H1 (cell line): Measurements from ENCODE around the gene INPP5A. TPM values are rescaled to one million over a fixed set of nuclear protein-coding genes. Genes with fewer than 3 reads are reported as not detected.

Experiments used
- CTCF ChIA-PET: fragments of 300-600 bp; sonication (Branson Sonifier 250); formaldehyde crosslinking; loops from one replicate; lab custom pipeline; 2021; ENCODE audit not compliant: partially characterized antibody; lab: Charles Lee
- POLR2A ChIA-PET: fragments of 300-600 bp; sonication (Branson Sonifier 250); formaldehyde crosslinking; loops from one replicate; lab custom pipeline; 2021; ENCODE audit warnings: inconsistent platforms; ENCODE audit not compliant: partially characterized antibody; lab: Charles Lee
- DNase-seq, 2 experiments: peaks; one replicate each; pipeline versions ENCODE4 v3.0.0 to v3.0.0-alpha.2; 2010 to 2022; ENCODE audit warnings: low spot score in 2 of 2, low read depth in 1 of 2, mixed read lengths in 1 of 2
- FAIRE-seq: peaks from 2 replicates; lab custom pipeline; 2011; peaks lifted over from hg19 to GRCh38; lab: Jason Lieb, UNC
- H2AFZ ChIP-seq: 2 replicates; pipeline ENCODE4 v1.8.1; 2012; ENCODE audit warnings: low read length, inconsistent platforms
- H2AK5ac ChIP-seq: 2 replicates; pipeline ENCODE4 v1.6.1; 2013; ENCODE audit warnings: low read depth, low read length
- H2BK120ac ChIP-seq: replicated peaks from 2 replicates; pipeline ENCODE3; 2013; ENCODE audit warnings: low read depth, low read length, inconsistent platforms
- H2BK12ac ChIP-seq: 2 replicates; pipeline ENCODE4 v1.6.1; 2013; ENCODE audit warnings: low read depth, low read length
- H2BK15ac ChIP-seq: 2 replicates; pipeline ENCODE4 v1.6.1; 2013; ENCODE audit warnings: low read length
- H2BK20ac ChIP-seq: 2 replicates; pipeline ENCODE4 v1.6.1; 2013; ENCODE audit warnings: low read length
- H2BK5ac ChIP-seq: 2 replicates; pipeline ENCODE4 v1.6.1; 2013; ENCODE audit warnings: low read depth, low read length
- H3K14ac ChIP-seq: 2 replicates; pipeline ENCODE4 v1.6.1; 2013; ENCODE audit warnings: inconsistent platforms; ENCODE audit not compliant: insufficient read length
- H3K18ac ChIP-seq: 2 replicates; pipeline ENCODE4 v1.6.1; 2013; ENCODE audit warnings: low read length; ENCODE audit errors: extremely low read depth
- H3K23ac ChIP-seq: 2 replicates; pipeline ENCODE4 v1.6.1; 2013; ENCODE audit warnings: inconsistent platforms; ENCODE audit not compliant: insufficient read length
- H3K23me2 ChIP-seq: 2 replicates; pipeline ENCODE4 v1.6.1; 2013; ENCODE audit warnings: low read depth, low read length
- H3K27ac ChIP-seq: 2 replicates; pipeline ENCODE4 v1.6.1; 2011; ENCODE audit warnings: low read depth, low read length, inconsistent platforms
- H3K27me3 ChIP-seq, 4 experiments: replicated peaks in 1 of 4; 1 replicate in 1 of 4; 2 replicates in 3 of 4; pipeline versions ENCODE4 v1.6.1 to v1.8.1; 2011 to 2013; ENCODE audit warnings: low read length in 3 of 4, mild to moderate bottlenecking in 3 of 4, inconsistent platforms in 2 of 4, mixed read lengths in 2 of 4, moderate library complexity in 1 of 4; ENCODE audit not compliant: control insufficient read depth in 3 of 4, insufficient read depth in 3 of 4; ENCODE audit errors: extremely low read depth in 1 of 4
- H3K36me3 ChIP-seq, 4 experiments: 2 replicates each; pipeline versions ENCODE4 v1.6.1 to v1.8.1; 2011 to 2013; ENCODE audit warnings: mild to moderate bottlenecking in 4 of 4, low read length in 3 of 4, moderate library complexity in 2 of 4, control low read depth in 1 of 4, inconsistent platforms in 1 of 4; ENCODE audit not compliant: insufficient read depth in 4 of 4, control insufficient read depth in 2 of 4
- H3K4ac ChIP-seq: replicated peaks from 2 replicates; pipeline ENCODE3; 2013; ENCODE audit warnings: low read length, low read depth, mixed read lengths, inconsistent platforms; ENCODE audit not compliant: insufficient read length
- H3K4me1 ChIP-seq, 4 experiments: replicated peaks in 1 of 4; 1 replicate in 1 of 4; 2 replicates in 3 of 4; pipeline versions ENCODE4 v1.6.1 to v1.8.1; 2011 to 2013; ENCODE audit warnings: low read length in 3 of 4, inconsistent platforms in 2 of 4, mixed read lengths in 1 of 4; ENCODE audit not compliant: insufficient read depth in 4 of 4, control insufficient read depth in 3 of 4
- H3K4me2 ChIP-seq, 2 experiments: 2 replicates each; pipeline versions ENCODE4 v1.6.1 to v1.8.1; 2011 to 2013; ENCODE audit warnings: low read depth in 2 of 2, low read length in 2 of 2, control low read depth in 1 of 2, inconsistent platforms in 1 of 2, mild to moderate bottlenecking in 1 of 2; ENCODE audit not compliant: insufficient read depth in 1 of 2
- H3K4me3 ChIP-seq, 4 experiments: fragments of 200-600, 300-600 bp in 1 of 4; sonication (generic), shearing (Covaris generic), sonication (Bioruptor Twin) in 1 of 4; 2 replicates each; pipeline versions ENCODE4 v1.5.1 to v1.8.1; 2011 to 2016; ENCODE audit warnings: low read length in 4 of 4, low read depth in 3 of 4, control low read depth in 2 of 4, inconsistent platforms in 2 of 4, mild to moderate bottlenecking in 2 of 4, mixed read lengths in 1 of 4, moderate library complexity in 1 of 4; ENCODE audit not compliant: insufficient read depth in 2 of 4; ENCODE audit errors: extremely low read depth in 1 of 4
- H3K56ac ChIP-seq: replicated peaks from 2 replicates; pipeline ENCODE3; 2013; ENCODE audit warnings: low read depth, mild to moderate bottlenecking, mixed read lengths, low read length, inconsistent platforms; ENCODE audit not compliant: insufficient read length
- H3K79me1 ChIP-seq: 2 replicates; pipeline ENCODE4 v1.6.1; 2013; ENCODE audit warnings: low read depth, low read length, control low read depth
- H3K79me2 ChIP-seq, 2 experiments: 2 replicates each; pipeline versions ENCODE4 v1.6.1 to v1.8.1; 2012 to 2013; ENCODE audit warnings: low read length in 2 of 2, mild to moderate bottlenecking in 2 of 2, inconsistent platforms in 1 of 2; ENCODE audit not compliant: insufficient read depth in 2 of 2, control insufficient read depth in 1 of 2
- H3K9ac ChIP-seq, 4 experiments: replicated peaks in 1 of 4; 1 replicate in 1 of 4; 2 replicates in 3 of 4; pipeline versions ENCODE4 v1.6.1 to v1.8.1; 2011 to 2013; ENCODE audit warnings: low read depth in 3 of 4, low read length in 3 of 4, control low read depth in 2 of 4, mild to moderate bottlenecking in 2 of 4, moderate library complexity in 2 of 4, inconsistent platforms in 1 of 4; ENCODE audit errors: extremely low read depth in 1 of 4
- H3K9me3 ChIP-seq, 2 experiments: 2 replicates each; pipeline versions ENCODE4 v1.6.1 to v1.8.1; 2012 to 2013; ENCODE audit warnings: mild to moderate bottlenecking in 2 of 2, moderate library complexity in 2 of 2, control low read depth in 1 of 2, inconsistent platforms in 1 of 2, low read depth in 1 of 2, low read length in 1 of 2, mixed read lengths in 1 of 2; ENCODE audit not compliant: insufficient read depth in 2 of 2
- H4K20me1 ChIP-seq, 2 experiments: replicated peaks in 1 of 2; 2 replicates each; pipeline versions ENCODE3 to v1.8.1; 2011 to 2013; ENCODE audit warnings: inconsistent platforms in 2 of 2, low read length in 2 of 2, mild to moderate bottlenecking in 1 of 2; ENCODE audit not compliant: insufficient read depth in 2 of 2, control insufficient read depth in 1 of 2
- H4K5ac ChIP-seq: 2 replicates; pipeline ENCODE4 v1.6.1; 2013; ENCODE audit warnings: low read length, low read depth, mixed read lengths, inconsistent platforms; ENCODE audit not compliant: insufficient read length
- H4K8ac ChIP-seq: 2 replicates; pipeline ENCODE4 v1.8.0; 2013; ENCODE audit warnings: mild to moderate bottlenecking, moderate library complexity, low read length, inconsistent platforms; ENCODE audit not compliant: insufficient read depth; ENCODE audit errors: extremely low read depth
- H4K91ac ChIP-seq: replicated peaks from 2 replicates; pipeline ENCODE3; 2013; ENCODE audit warnings: low read length, mixed read lengths, inconsistent platforms; ENCODE audit not compliant: insufficient read length
- CHD1 ChIP-seq: IDR thresholded peaks from 2 replicates; pipeline ENCODE4 v1.6.1; 2012; ENCODE audit warnings: low read depth, low read length, improper control_type of control experiment
- POLR2AphosphoS5 ChIP-seq: IDR thresholded peaks from 2 replicates; pipeline ENCODE4 v1.6.1; 2011; ENCODE audit warnings: low read depth, low read length
- POU5F1 ChIP-seq: IDR thresholded peaks from 2 replicates; pipeline ENCODE4 v1.6.1; 2011; ENCODE audit warnings: low read depth, mild to moderate bottlenecking, low read length, moderate library complexity
- SP1 ChIP-seq: IDR thresholded peaks from 2 replicates; pipeline ENCODE4 v1.6.1; 2011; ENCODE audit warnings: low read depth, low read length
- WGBS, 2 experiments: shearing (Covaris generic) in 1 of 2; methylation state at CpG; one replicate each; pipeline versions ENCODE4 v1.1.6 to v1.1.7; 2013 to 2015; ENCODE audit warnings: low lambda C conversion rate in 2 of 2, mixed read lengths in 2 of 2, inconsistent platforms in 1 of 2, low coverage in 1 of 2, missing lambda C conversion rate in 1 of 2; ENCODE audit not compliant: insufficient replicate concordance in 2 of 2, insufficient coverage in 1 of 2, insufficient read length in 1 of 2; ENCODE audit errors: extremely low coverage in 1 of 2, missing lambda C conversion rate in 1 of 2; 5-methylcytosine and 5-hydroxymethylcytosine counted together
- polyA plus RNA-seq, 7 experiments: library from polyadenylated mRNA; depleted of rRNA in 3 of 7; stranded (reverse) in 5 of 7; unstranded in 2 of 7; fragments of >200 nt in 5 of 7; fragments of 200-250 nt in 2 of 7; gene quantifications; 1 replicate in 5 of 7; 2 replicates in 1 of 7; 4 replicates in 1 of 7; pipeline versions ENCODE4 v1.2.1 to v1.2.3, GENCODE V29; 2011 to 2013; ENCODE audit warnings: missing spikeins in 2 of 7, mixed read lengths in 2 of 7
- total RNA-seq: library from RNA; stranded (reverse); fragmentation: NEBNext Ultra II Directional; extraction: Animal tissue kit (Norgen Biotek cat#: 25700); gene quantifications from 2 replicates; pipeline ENCODE4 v1.2.1, GENCODE V29; 2021

INPP5A gene
- total and polyA plus RNA-seq, 2 of the 8 experiments (the other 6 are each of a cell fraction or from before 2014, with no cell fraction given), result 19.7 to 27.5 TPM

DNA sequence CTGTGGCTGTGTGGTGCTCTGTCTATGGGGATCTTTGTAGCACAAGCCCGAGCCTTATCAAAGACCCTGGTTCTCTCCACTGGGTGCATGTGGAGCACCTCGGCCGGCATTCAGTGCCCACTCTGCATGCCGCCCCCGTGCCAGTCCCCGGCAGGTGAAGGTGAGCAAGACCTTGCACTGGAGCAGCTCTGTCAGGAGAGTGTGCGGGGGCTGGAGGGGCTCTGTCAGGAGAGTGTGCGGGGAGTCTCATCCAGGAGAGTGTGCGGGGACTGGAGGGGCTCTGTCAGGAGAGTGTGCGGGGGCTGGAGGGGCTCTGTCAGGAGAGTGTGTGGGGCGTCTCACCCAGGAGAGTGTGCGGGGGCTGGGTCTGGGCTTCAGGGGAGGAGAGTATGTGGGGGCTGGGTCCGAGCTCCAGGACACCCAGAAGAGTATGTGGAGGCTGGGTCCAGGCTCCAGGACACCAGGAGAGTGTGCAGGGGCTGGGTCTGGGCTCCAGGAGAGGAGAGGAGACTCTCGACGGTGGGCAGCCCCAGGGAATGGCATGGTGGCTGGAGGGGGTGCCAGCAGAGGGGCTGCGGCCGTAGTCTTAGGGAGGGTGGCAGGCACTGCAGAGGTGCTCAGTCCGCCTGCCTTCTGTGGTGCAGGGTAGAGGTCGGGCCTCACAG lies 40.8 kb downstream of the INPP5A start:
- peaks cover 3% of the 10 kb centered on the region; the same call in 1 of the 2 replicates for H3K23me2 ChIP-seq
- no peak overlapping the region for H2BK5ac ChIP-seq
- no peak overlapping the region for H3K4me2 ChIP-seq
- no peaks in the 10 kb centered on the region; a peak in 1 of 7 replicates for H3K27me3 ChIP-seq
- H3K23ac ChIP-seq, result no peak overlapping the region
- H2BK20ac ChIP-seq, result no peak overlapping the region
- no peak overlapping the region for H3K4ac ChIP-seq
- H3K4me1 ChIP-seq, result peaks cover 2 to 14% (median 9%) of the 10 kb centered on the region in 4 experiments
- H3K79me1 ChIP-seq, result peaks cover 5% of the 10 kb centered on the region
- H4K8ac ChIP-seq, result no peak overlapping the region
- H3K79me2 ChIP-seq, result peaks cover 0 to 3% of the 10 kb centered on the region in 2 experiments; a peak in 1 of 4 replicates
- H3K9me3 ChIP-seq, result no peaks in the 10 kb centered on the region
- H4K20me1 ChIP-seq, result peaks cover 4 to 17% of the 10 kb centered on the region in 2 experiments
- DNase-seq (no peak), FAIRE-seq (no peak)
- no peak overlapping the region for H4K5ac ChIP-seq
- H2AK5ac ChIP-seq, result no peak overlapping the region
- 90% methylated on average over 18 of the region's 19 CpGs; no CpG with 5 or more reads in 1 of the 2 experiments for WGBS, 2 experiments
- CTCF ChIA-PET, result interaction anchor here (0.6 to 2.4 kb wide), 12 partner anchors 13 to 184 kb away, joined by 3 to 15 read pairs (median 4); no protein-coding TSS in a partner anchor
- no peak overlapping the region; the same call in 1 of the 2 replicates for H3K18ac ChIP-seq
- no peak overlapping the region for H2BK15ac ChIP-seq
- no peak overlapping the region for H2AFZ ChIP-seq
- no peak overlapping the region for H3K9ac ChIP-seq
- POLR2A ChIA-PET, result interaction anchor here (0.9 kb wide), 1 partner anchor 8 kb away, joined by 3 read pairs; no protein-coding TSS in a partner anchor
- H3K4me3 ChIP-seq, result no peak overlapping the region
- no peak overlapping the region for H3K56ac ChIP-seq
- no peak overlapping the region for H2BK12ac ChIP-seq
- H3K27ac ChIP-seq, result no peak overlapping the region
- peak overlapping the region; percentile 33 for H2BK120ac ChIP-seq
- H3K36me3 ChIP-seq, result no peaks in the 10 kb centered on the region
- no peak overlapping the region for H3K14ac ChIP-seq
- no peak overlapping the region for H4K91ac ChIP-seq
- TF ChIP-seq SP1 (no peak), CHD1 (no peak), POLR2AphosphoS5 (no peak), POU5F1 (no peak)
